OCI-M2 (cell line): Measurements from ENCODE around the gene CDH10.

Source experiments
- DNase-seq: peaks from one replicate; lab custom pipeline; 2025; ENCODE audit not compliant: unreplicated experiment; lab: John Stamatoyannopoulos, UW

Gene CDH10

GRCh38 chr5:24487368-24488229 is 157.2 kb downstream of the CDH10 start:
- no peak for DNase-seq

- DNase-seq: no peak
These were observed 163.8 kb downstream of the CDH10 start for GRCh38 chr5:24480952-24481351.

- DNase-seq: no peak
These were observed 166.8 kb downstream of the CDH10 start for GRCh38 chr5:24477958-24478357.

- no peak for DNase-seq
These were observed 169.7 kb downstream of the CDH10 start for GRCh38 chr5:24475101-24475500.

- no peak for DNase-seq
These were observed 170.1 kb downstream of the CDH10 start for GRCh38 chr5:24474685-24475084.

GRCh38 chr5:24472518-24472917 is 172.3 kb downstream of the CDH10 start:
- DNase-seq: no peak

- no peak for DNase-seq
These were observed 200.4 kb downstream of the CDH10 start for GRCh38 chr5:24444414-24444813.

- no peak for DNase-seq
These were observed 205.3 kb downstream of the CDH10 start for GRCh38 chr5:24439465-24439864.
